IgD-negative memory B cell (primary cell): ENCODE measurements around the gene LRRTM3. TPM values are rescaled to one million over a fixed set of nuclear protein-coding genes. Genes with fewer than 3 reads are reported as not detected.

ENCODE experiments used
- H3K27ac Mint-ChIP-seq, 3 donors: one replicate each; pipeline ENCODE4 v1.8.0; 2020 to 2022; ENCODE audit warnings: mild to moderate bottlenecking in 3 of 3, mixed read lengths in 3 of 3, moderate library complexity in 1 of 3
- H3K27me3 Mint-ChIP-seq: one replicate; pipeline ENCODE4 v1.8.0; 2021; ENCODE audit warnings: mixed read lengths
- H3K36me3 Mint-ChIP-seq: one replicate; pipeline ENCODE4 v1.8.0; 2020; ENCODE audit warnings: mild to moderate bottlenecking, mixed read lengths
- H3K4me1 Mint-ChIP-seq, 3 donors: one replicate each; pipeline ENCODE4 v1.8.0; 2020 to 2022; ENCODE audit warnings: mixed read lengths in 3 of 3, mild to moderate bottlenecking in 1 of 3
- H3K4me3 Mint-ChIP-seq, 4 donors: one replicate each; pipeline ENCODE4 v1.8.0; 2020 to 2022; ENCODE audit warnings: mild to moderate bottlenecking in 4 of 4, mixed read lengths in 4 of 4, moderate library complexity in 3 of 4
- H3K9me3 Mint-ChIP-seq, 3 donors: one replicate each; pipeline ENCODE4 v1.8.0; 2020 to 2021; ENCODE audit warnings: mixed read lengths in 3 of 3, mild to moderate bottlenecking in 1 of 3
- polyA plus RNA-seq: library from polyadenylated mRNA; unstranded; fragments of 300-500 nt; fragmentation: Illumina TruSeq; gene quantifications from one replicate; pipeline ENCODE4 v1.2.3, GENCODE V29; 2021

The LRRTM3 gene
- polyA plus RNA-seq, 1 donor from 2014 or later = not detected

DNA sequence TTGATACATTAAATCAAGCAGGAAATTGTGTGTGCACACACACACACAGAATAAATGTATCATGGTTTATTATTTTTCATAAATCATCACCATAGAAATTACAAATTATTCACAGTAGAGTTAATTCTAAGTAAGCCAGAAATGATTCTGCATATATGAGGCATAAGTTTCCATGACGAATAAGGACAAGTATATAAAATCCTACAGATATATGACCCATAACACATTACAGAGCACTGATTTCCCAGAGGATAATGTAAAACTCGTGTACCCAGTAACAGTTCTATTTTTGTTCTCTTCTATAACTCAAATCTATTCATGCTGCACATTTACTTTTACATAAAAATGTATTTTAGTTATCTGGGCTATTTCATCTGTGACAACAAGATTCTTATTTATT is 169.7 kb downstream of the LRRTM3 start:
- H3K27ac Mint-ChIP-seq = no peak overlapping the region
- peaks cover 0 to 2% (median 0%) of the 10 kb centered on the region in 3 donors for H3K9me3 Mint-ChIP-seq
- no peaks in the 10 kb centered on the region for H3K36me3 Mint-ChIP-seq
- H3K4me1 Mint-ChIP-seq = no peaks in the 10 kb centered on the region
- H3K27me3 Mint-ChIP-seq = no peaks in the 10 kb centered on the region
- no peak overlapping the region for H3K4me3 Mint-ChIP-seq

DNA sequence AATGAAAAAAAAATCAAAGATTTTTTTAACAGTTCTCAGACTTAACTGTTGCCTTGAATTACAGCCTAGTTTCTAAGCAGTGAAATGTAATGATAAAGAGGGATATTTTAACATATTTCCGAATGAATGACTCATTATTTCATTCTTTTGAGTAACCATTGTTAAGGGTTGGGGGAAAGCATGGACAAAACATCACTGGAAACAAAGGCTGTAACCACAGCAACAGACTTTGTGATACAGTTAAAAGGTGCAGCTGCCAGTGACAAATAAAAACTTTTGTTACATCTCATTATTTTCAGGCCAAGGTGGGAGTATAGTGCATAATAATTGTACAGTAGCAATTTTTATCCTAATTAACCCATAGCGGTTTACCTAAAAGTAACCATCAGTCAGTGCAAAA is 172.6 kb downstream of the LRRTM3 start:
- Mint-ChIP-seq H3K4me3 (no peak overlapping the region), H3K4me1 (no peaks in the 10 kb centered on the region), H3K27me3 (no peaks in the 10 kb centered on the region), H3K36me3 (no peaks in the 10 kb centered on the region), H3K27ac (no peak overlapping the region), H3K9me3 (no peaks in the 10 kb centered on the region)

DNA sequence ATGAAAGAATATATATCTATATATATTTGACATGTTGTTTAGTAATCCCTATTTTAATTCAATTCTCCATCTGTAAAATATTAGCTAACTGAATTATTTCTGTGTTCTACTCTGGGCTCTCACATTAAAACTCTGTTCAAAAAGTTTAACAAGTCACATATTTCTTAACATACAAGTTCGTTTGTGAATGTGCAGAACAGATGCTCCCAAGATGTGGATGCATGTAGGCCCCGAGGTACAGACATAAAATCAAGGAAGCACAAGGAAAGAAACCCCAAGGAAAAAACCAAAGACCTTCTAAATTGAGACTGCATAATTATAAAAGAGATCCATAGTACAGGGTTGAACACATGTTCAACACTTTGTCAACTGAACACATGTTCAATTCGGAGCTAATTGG is 175.1 kb downstream of the LRRTM3 start:
- no peaks in the 10 kb centered on the region for H3K36me3 Mint-ChIP-seq
- H3K27me3 Mint-ChIP-seq = no peaks in the 10 kb centered on the region
- H3K9me3 Mint-ChIP-seq = no peaks in the 10 kb centered on the region
- H3K4me1 Mint-ChIP-seq = no peaks in the 10 kb centered on the region
- H3K4me3 Mint-ChIP-seq = no peak overlapping the region
- no peak overlapping the region for H3K27ac Mint-ChIP-seq

DNA sequence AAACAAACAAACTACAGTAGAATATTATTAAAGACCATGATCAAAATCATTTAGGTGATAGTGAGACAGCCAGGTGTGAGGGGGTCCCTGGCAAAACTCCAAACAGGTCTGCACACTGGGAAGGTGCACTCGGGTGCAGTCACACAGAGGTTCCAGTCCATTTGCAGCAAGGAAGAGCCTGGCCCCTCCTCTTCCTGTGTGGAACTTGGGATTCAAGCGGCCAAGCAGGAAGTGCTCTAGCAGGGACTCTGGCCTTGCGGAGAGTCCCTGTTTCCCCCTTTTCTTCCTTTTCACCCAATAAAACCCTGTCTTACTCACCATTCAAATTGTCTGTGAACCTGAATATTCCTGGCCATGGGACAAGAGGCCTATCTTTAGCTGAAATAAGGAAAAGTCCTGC is 181.8 kb downstream of the LRRTM3 start:
- H3K27ac Mint-ChIP-seq = no peak overlapping the region
- H3K36me3 Mint-ChIP-seq = no peaks in the 10 kb centered on the region
- H3K4me3 Mint-ChIP-seq = no peak overlapping the region
- H3K27me3 Mint-ChIP-seq = no peaks in the 10 kb centered on the region
- H3K4me1 Mint-ChIP-seq = no peaks in the 10 kb centered on the region
- H3K9me3 Mint-ChIP-seq = no peaks in the 10 kb centered on the region

DNA sequence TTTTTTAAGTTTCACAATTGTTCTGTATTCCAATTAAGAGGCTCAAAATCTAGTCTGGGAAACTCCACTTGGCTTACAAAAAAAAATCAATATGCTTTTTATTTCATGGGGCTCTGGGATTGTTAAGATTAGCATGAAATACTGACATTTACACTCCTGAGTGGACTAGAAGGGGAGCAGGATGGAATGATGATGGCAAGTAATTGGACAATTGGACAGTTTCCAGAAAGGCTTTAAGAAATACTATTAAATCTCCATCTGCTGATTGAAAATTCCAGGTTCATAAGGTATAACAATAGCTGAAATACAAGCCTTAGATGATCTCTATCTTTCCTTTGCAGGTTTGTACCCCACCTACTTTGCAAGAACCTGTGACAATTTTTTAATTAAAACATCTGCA is 184.4 kb downstream of the LRRTM3 start:
- Mint-ChIP-seq H3K4me1 (no peaks in the 10 kb centered on the region), H3K27me3 (no peaks in the 10 kb centered on the region), H3K9me3 (no peaks in the 10 kb centered on the region), H3K27ac (no peak overlapping the region), H3K4me3 (no peak overlapping the region), H3K36me3 (no peaks in the 10 kb centered on the region)

DNA sequence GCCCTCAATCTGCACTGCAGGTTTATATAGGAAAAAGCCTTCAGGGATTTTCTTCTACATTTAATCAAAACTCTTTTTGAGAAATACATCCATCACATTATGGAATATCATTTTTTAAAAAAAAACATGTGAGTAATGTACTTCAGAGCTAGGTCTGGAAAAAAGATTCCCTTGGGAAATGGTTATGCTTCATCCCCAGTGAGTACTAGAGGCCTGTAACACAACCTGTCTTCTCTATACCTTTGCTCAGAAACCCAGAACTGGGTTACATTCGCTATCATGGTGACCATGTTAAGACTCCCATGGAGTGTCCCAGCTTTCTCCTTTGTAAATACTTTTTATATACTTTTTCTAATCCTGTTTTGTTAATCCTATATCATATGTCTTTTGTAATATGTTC is 186.9 kb downstream of the LRRTM3 start:
- H3K4me1 Mint-ChIP-seq = no peaks in the 10 kb centered on the region
- H3K27me3 Mint-ChIP-seq = no peaks in the 10 kb centered on the region
- no peaks in the 10 kb centered on the region for H3K36me3 Mint-ChIP-seq
- H3K27ac Mint-ChIP-seq = no peak overlapping the region
- no peak overlapping the region for H3K4me3 Mint-ChIP-seq
- no peaks in the 10 kb centered on the region for H3K9me3 Mint-ChIP-seq

DNA sequence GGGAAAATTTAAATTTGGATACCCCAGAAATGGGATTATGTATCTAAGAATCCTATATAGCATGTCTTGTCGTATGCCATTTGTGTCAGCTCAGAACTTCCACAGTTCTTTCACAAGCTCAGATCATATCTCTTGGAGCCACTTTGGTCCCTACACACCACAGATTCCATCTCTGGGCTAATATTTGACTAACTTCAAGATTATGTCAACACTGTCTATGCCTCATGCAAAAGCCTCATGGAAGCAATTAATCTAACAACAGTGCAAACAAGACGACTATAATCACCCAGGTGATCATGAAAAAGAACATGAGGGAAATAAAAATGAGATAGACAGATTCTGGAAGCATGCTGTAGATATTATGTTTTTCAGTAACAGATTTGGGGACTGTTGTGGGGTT is 189.1 kb downstream of the LRRTM3 start:
- no peak overlapping the region for H3K4me3 Mint-ChIP-seq
- H3K27me3 Mint-ChIP-seq = no peaks in the 10 kb centered on the region
- H3K36me3 Mint-ChIP-seq = no peaks in the 10 kb centered on the region
- H3K27ac Mint-ChIP-seq = no peak overlapping the region
- H3K4me1 Mint-ChIP-seq = no peaks in the 10 kb centered on the region
- no peaks in the 10 kb centered on the region for H3K9me3 Mint-ChIP-seq

DNA sequence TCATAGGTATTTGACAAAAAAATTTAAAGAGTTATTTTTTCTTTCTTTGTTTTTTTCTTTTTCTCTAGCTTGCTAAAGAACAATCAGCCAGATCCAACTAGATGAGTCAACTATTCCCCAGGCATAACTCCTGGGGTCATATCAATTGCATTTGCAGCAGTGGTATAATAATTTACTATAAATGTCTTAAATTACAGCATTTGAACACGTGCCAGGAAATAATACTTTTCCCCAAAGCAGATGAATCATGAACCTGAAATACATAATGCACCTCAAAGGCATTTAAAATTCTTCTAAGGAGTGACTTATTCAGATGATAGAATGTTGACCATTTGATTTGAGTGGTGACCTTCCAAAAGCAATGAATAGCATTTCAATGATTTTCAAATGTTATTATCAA is 190.1 kb downstream of the LRRTM3 start:
- Mint-ChIP-seq H3K36me3 (no peaks in the 10 kb centered on the region), H3K9me3 (no peaks in the 10 kb centered on the region), H3K27ac (no peak overlapping the region), H3K27me3 (no peaks in the 10 kb centered on the region), H3K4me1 (no peaks in the 10 kb centered on the region), H3K4me3 (no peak overlapping the region)

DNA sequence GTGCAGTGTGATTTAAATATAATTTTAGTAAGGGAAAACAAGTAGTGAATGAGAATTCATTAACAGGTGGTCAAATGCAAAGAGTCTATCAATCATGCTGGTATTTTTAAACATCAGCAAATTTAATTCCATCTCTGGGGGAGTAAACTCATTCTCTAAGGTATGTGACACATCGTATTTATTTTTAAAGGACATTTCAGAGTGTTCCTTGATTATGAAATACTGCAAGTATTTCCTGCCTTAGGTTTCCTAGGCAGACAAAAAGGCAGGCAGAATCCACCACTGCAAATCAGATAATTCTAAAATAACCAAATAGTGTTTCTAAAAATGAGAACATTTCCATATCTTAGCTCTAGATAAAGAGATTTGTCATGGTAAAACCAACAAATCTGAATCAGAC is 193.8 kb downstream of the LRRTM3 start:
- H3K4me1 Mint-ChIP-seq = no peaks in the 10 kb centered on the region
- H3K9me3 Mint-ChIP-seq = no peaks in the 10 kb centered on the region

DNA sequence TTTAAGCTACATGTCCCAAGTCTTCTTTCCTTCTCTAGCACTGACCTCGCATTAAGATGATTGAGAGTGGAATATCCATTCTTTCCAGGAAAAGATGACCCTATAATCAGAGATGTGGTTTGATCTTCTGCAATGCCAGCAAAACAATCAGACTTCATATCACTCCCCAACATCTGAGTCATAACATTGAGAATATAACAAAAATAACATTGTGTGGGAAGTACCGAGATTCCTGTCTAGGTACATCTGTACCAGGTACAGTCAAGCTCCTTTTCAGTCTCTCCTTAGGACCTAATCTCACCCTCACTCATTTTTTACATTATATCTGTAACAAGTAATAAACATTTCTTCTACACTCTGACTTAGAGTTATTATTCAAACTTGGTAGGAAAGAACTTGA is 201.6 kb downstream of the LRRTM3 start:
- H3K27ac Mint-ChIP-seq = no peak overlapping the region
- H3K9me3 Mint-ChIP-seq = peaks cover 0 to 4% (median 0%) of the 10 kb centered on the region in 3 donors
- H3K27me3 Mint-ChIP-seq = no peaks in the 10 kb centered on the region
- H3K4me1 Mint-ChIP-seq = no peaks in the 10 kb centered on the region
- H3K4me3 Mint-ChIP-seq = no peak overlapping the region
- no peaks in the 10 kb centered on the region for H3K36me3 Mint-ChIP-seq

More for the DNA sequence above, 193.8 kb downstream of the LRRTM3 start:
- H3K27me3 Mint-ChIP-seq = no peaks in the 10 kb centered on the region
- H3K4me3 Mint-ChIP-seq = no peak overlapping the region
- H3K27ac Mint-ChIP-seq = no peak overlapping the region
- H3K36me3 Mint-ChIP-seq = no peaks in the 10 kb centered on the region

DNA sequence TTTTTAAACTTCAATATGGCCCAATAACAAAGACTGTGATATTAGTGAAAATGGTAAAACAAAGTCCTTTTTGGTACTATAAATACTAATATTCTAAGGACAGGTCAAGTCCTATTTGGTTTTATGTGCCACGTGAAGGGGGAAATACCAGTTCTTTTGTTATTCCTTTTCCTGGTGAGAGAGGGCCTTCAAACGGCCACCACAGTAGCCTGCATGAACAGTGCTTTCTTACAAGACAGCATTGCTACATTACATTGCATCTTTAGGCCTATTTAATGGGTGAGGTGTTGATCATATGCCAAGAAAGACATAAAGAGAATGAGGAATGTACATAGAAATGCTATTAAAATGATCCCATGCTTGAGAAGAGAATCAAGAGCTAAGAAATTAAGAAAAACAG is 214.8 kb downstream of the LRRTM3 start:
- H3K27ac Mint-ChIP-seq = no peak overlapping the region
- H3K9me3 Mint-ChIP-seq = peaks cover 0 to 6% (median 2%) of the 10 kb centered on the region in 3 donors
- no peak overlapping the region for H3K4me3 Mint-ChIP-seq
- H3K36me3 Mint-ChIP-seq = no peaks in the 10 kb centered on the region
- H3K27me3 Mint-ChIP-seq = no peaks in the 10 kb centered on the region
- peaks cover 0 to 2% (median 0%) of the 10 kb centered on the region in 3 donors for H3K4me1 Mint-ChIP-seq

DNA sequence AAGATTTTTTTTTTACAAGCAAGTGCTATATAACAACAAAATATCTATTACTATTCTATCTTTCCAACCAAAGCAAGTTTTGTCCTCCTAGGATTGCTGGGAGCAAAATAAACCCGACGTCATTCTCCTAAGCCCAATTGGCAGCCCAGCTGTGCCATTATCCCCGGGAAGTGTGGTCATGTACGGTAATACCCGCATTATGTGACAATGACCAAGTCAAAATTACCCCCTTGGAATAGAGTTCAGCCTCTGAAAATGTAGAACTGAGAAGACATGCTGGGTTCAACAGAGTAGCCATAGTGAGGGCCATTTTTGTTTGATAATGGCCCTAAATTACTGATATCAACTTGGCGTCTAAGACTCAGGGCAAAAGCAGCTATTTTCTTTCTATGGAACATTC is 215.5 kb downstream of the LRRTM3 start:
- Mint-ChIP-seq H3K4me1 (peaks cover 0 to 2% (median 0%) of the 10 kb centered on the region in 3 donors), H3K9me3 (peaks cover 0 to 6% (median 2%) of the 10 kb centered on the region in 3 donors), H3K4me3 (no peak overlapping the region), H3K27me3 (no peaks in the 10 kb centered on the region), H3K27ac (no peak overlapping the region), H3K36me3 (no peaks in the 10 kb centered on the region)

DNA sequence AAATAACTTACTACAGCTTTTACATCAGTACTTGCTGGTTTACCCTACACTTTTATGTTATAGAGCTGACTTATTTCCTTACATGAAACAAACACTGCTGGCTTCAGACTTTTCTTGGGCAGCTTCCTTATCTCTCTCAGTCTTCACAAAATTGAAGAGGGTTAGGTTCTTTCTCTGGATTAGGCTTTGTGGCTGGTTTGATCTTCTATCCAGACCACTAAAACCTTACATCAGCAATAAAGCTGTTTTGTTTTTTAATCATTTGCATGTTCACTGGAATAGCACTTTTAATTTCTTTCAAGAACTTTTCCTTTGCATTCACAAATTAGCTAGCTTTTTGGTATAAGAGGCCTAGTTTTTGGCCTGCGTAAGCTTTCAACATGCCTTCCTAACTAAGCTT is 218.7 kb downstream of the LRRTM3 start:
- Mint-ChIP-seq H3K9me3 (peaks cover 0 to 6% (median 2%) of the 10 kb centered on the region in 3 donors), H3K27ac (no peak overlapping the region), H3K4me3 (no peak overlapping the region), H3K36me3 (no peaks in the 10 kb centered on the region), H3K4me1 (peaks cover 0 to 2% (median 0%) of the 10 kb centered on the region in 3 donors), H3K27me3 (no peaks in the 10 kb centered on the region)
